ENCODE data around the gene TCF15.

GRCh38 chr20:602111-602970, 7.8 kb downstream of the TCF15 start:
- no peak for TF ChIP-seq POLR2A (IDR thresholded peaks at IDR 0.05)
- TF ChIP-seq, protein P1, sequence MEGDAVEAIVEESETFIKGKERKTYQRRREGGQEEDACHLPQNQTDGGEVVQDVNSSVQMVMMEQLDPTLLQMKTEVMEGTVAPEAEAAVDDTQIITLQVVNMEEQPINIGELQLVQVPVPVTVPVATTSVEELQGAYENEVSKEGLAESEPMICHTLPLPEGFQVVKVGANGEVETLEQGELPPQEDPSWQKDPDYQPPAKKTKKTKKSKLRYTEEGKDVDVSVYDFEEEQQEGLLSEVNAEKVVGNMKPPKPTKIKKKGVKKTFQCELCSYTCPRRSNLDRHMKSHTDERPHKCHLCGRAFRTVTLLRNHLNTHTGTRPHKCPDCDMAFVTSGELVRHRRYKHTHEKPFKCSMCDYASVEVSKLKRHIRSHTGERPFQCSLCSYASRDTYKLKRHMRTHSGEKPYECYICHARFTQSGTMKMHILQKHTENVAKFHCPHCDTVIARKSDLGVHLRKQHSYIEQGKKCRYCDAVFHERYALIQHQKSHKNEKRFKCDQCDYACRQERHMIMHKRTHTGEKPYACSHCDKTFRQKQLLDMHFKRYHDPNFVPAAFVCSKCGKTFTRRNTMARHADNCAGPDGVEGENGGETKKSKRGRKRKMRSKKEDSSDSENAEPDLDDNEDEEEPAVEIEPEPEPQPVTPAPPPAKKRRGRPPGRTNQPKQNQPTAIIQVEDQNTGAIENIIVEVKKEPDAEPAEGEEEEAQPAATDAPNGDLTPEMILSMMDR (IDR thresholded peaks at IDR 0.05), result no peak
